Activated B cell treated with CpG ODN at 0.5 μM for 24 hours (primary cell): Measurements from ENCODE around the gene PRPS1. TPM values are rescaled to one million over a fixed set of nuclear protein-coding genes. Genes with fewer than 3 reads are reported as not detected.

ENCODE experiments used
- ATAC-seq: fragments of 200-7000 bp; cut with Tn5 transposase; one replicate; pipeline ENCODE4 v1.10.0; 2021; ENCODE audit warnings: low read depth, mild to moderate bottlenecking, moderate library complexity
- CTCF ChIA-PET: fragments of 350-600 bp; sonication (Branson Sonifier 250); formaldehyde crosslinking; loops from one replicate; lab custom pipeline; 2021; ENCODE audit warnings: antibody characterized with exemption; lab: Charles Lee
- POLR2A ChIA-PET: fragments of 350-600 bp; sonication (Branson Sonifier 250); formaldehyde crosslinking; loops from one replicate; lab custom pipeline; 2021; ENCODE audit warnings: antibody characterized with exemption; lab: Charles Lee
- DNase-seq: peaks from one replicate; pipeline ENCODE4 v3.0.0; 2022
- H3K27ac Mint-ChIP-seq: one replicate; pipeline ENCODE4 v1.8.0; 2020; ENCODE audit warnings: mixed read lengths
- H3K27me3 Mint-ChIP-seq: one replicate; pipeline ENCODE4 v1.8.0; 2021; ENCODE audit warnings: mixed read lengths
- H3K36me3 Mint-ChIP-seq: one replicate; pipeline ENCODE4 v1.8.0; 2021; ENCODE audit warnings: low read depth, mixed read lengths
- H3K4me1 Mint-ChIP-seq: one replicate; pipeline ENCODE4 v1.8.0; 2021; ENCODE audit warnings: mixed read lengths
- H3K4me3 Mint-ChIP-seq: one replicate; pipeline ENCODE4 v1.8.0; 2020; ENCODE audit warnings: mild to moderate bottlenecking, mixed read lengths
- H3K9me3 Mint-ChIP-seq: one replicate; pipeline ENCODE4 v1.8.0; 2020; ENCODE audit warnings: mixed read lengths
- intact Hi-C: fragments of 100-400 bp; cut with micrococcal nuclease; formaldehyde crosslinking; loops from one replicate; pipeline ENCODE4 v1.15.1; 2024
- total RNA-seq: library from RNA; stranded (reverse); gene quantifications from 2 replicates; pipeline ENCODE4 v1.2.3, GENCODE V29; 2022
- TF ChIP-seq, protein P1 (sequence below): fragments of 200-600 bp; IDR thresholded peaks from one replicate; pipeline ENCODE4 v1.8.0; 2022; ENCODE audit warnings: antibody characterized with exemption, mild to moderate bottlenecking

PRPS1 gene
- total RNA-seq, 1 donor from 2014 or later: 49.7 TPM

DNA sequence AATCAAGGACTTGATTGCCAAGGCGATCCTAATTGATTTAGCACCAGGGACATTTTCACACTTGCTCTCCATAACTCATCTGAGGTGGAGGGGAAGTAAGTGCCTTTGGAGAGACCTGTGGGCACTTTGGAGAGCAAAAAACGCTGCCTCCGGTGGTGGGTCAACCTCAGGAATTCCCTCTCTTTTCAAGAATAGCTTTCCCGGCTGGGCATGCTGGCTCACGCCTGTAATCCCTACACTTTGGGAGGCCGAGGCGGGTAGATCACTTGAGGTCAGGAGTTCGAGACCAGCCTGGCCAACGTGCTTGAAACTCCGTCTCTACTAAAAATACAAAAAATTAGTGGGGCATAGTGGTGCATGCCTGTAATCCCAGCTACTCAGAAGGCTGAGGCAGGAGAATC lies 49.2 kb downstream of the PRPS1 start:
- intact Hi-C loops: no loop called here
- no peak for DNase-seq
- Mint-ChIP-seq H3K27ac (peak overlapping the region; percentile 96), H3K36me3 (no peaks in the 10 kb centered on the region), H3K4me1 (peaks cover 69% of the 10 kb centered on the region), H3K4me3 (peak overlapping the region; percentile 89), H3K27me3 (no peaks in the 10 kb centered on the region), H3K9me3 (no peaks in the 10 kb centered on the region)
- ChIA-PET CTCF (interaction anchor here (1.2 to 2.8 kb wide), 3 partner anchors 38 to 100 kb away, joined by 4 to 25 read pairs (median 5); partner anchors contain the start of gene NCBP2L), POLR2A (interaction anchor here (0.7 to 9.2 kb wide), 4 partner anchors 12 to 39 kb away, joined by 3 to 440 read pairs (median 4); no protein-coding TSS in a partner anchor)
- TF ChIP-seq, protein P1, sequence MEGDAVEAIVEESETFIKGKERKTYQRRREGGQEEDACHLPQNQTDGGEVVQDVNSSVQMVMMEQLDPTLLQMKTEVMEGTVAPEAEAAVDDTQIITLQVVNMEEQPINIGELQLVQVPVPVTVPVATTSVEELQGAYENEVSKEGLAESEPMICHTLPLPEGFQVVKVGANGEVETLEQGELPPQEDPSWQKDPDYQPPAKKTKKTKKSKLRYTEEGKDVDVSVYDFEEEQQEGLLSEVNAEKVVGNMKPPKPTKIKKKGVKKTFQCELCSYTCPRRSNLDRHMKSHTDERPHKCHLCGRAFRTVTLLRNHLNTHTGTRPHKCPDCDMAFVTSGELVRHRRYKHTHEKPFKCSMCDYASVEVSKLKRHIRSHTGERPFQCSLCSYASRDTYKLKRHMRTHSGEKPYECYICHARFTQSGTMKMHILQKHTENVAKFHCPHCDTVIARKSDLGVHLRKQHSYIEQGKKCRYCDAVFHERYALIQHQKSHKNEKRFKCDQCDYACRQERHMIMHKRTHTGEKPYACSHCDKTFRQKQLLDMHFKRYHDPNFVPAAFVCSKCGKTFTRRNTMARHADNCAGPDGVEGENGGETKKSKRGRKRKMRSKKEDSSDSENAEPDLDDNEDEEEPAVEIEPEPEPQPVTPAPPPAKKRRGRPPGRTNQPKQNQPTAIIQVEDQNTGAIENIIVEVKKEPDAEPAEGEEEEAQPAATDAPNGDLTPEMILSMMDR: no peak
- no peak for ATAC-seq

DNA sequence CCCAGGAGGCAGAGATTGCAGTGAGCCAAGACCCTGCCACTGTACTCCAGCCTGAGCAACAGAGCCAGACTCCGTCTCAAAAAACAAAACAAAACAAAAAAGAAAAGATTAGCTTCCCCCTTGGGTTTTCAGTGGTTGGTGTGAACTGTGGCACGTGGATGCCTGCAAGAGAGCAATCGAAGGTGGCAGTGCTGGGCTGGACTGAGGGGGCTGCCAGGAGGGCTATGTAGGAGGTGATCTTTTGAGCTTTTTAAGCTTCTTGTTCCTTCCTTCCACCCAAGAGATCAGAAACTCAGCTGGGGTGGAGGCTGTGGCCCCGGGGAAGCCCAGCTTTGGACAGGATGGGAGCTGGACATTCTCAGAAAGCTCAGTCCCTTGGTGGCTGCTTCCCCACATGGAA lies 49.6 kb downstream of the PRPS1 start:
- DNase-seq: no peak
- TF ChIP-seq, protein P1: no peak
- Mint-ChIP-seq H3K9me3 (no peaks in the 10 kb centered on the region), H3K27ac (peak overlapping the region; percentile 96), H3K27me3 (no peaks in the 10 kb centered on the region), H3K36me3 (no peaks in the 10 kb centered on the region), H3K4me1 (peaks cover 65% of the 10 kb centered on the region), H3K4me3 (no peak overlapping the region)
- ATAC-seq: no peak
- intact Hi-C loops: no loop called here
- ChIA-PET POLR2A (interaction anchor here (0.7 to 9.2 kb wide), 5 partner anchors 11 to 64 kb away, joined by 3 to 440 read pairs (median 4); no protein-coding TSS in a partner anchor), CTCF (interaction anchor here (1.3 to 2.8 kb wide), 2 partner anchors 38 to 40 kb away, joined by 5 to 25 read pairs; no protein-coding TSS in a partner anchor)

DNA sequence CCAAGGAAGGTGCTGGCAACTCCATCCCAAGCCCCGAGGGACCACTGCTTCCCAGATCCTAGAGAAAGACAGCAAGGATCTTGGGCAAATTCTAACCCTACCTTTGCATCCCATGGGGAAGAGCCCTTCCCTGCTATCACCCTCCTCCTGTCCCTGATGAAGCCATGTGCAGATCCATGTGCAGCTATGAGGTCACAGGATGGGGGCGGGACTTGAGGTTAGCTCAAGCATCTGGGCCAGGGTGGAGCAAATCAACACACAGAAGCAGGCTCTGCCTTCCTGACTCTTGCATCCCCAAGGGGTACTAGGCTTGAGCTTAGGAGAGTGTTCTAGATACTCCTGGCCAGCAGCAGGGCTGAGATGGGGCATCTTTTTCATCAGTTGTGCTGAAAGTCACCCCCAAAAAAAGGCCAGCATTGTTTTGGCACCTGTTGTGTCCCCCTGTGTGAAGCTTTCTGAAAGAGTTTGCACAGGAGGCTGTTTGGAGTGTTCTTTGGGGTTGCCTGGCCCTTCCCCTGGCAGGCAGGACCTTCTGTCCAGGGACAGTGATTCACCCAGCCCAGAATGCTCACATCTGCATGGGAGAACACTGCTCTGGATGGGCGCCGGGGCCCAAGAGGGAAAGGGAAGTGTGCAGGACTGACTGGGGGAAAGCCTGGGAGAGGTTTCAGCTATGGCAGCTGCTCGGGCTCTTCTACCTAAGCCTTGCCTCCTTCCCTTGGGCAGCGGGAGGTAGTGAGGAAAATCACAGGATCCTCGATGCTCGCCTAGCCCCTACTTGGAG lies 50.8 kb downstream of the PRPS1 start:
- DNase-seq (peak; percentile 22), ATAC-seq (peak; percentile 16)
- Mint-ChIP-seq H3K4me1 (peaks cover 57% of the 10 kb centered on the region), H3K9me3 (no peaks in the 10 kb centered on the region), H3K27me3 (no peaks in the 10 kb centered on the region), H3K4me3 (no peak overlapping the region), H3K27ac (peak overlapping the region; percentile 30), H3K36me3 (no peaks in the 10 kb centered on the region)
- CTCF ChIA-PET: no interaction called here
- TF ChIP-seq, protein P1: no peak
- intact Hi-C loops: no loop called here
- POLR2A ChIA-PET: interaction anchor here (0.8 to 9.2 kb wide), 2 partner anchors 28 to 37 kb away, joined by 10 to 440 read pairs; no protein-coding TSS in a partner anchor

DNA sequence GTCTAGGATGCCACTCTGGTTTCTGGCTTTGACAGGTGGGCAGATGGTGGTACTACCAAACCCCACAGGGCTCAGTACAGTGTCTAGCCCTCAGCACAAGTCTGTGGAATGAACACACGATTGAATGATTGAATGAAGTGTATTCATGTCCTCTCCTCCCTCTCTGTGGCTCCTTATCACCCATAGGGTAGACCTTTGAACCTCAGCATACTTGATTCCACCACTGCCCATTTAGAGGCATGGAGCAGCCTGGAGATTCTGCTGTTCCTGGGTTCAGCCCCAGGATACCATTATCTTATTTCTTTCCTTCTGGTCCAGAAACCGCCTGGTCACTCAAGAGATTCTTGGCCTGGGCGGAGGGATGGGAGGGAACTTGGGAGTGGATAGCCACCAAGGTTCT lies 53.9 kb downstream of the PRPS1 start:
- Mint-ChIP-seq H3K27ac (no peak overlapping the region), H3K27me3 (no peaks in the 10 kb centered on the region)

More for the DNA sequence above, 53.9 kb downstream of the PRPS1 start:
- no peaks in the 10 kb centered on the region for H3K36me3 Mint-ChIP-seq
- ATAC-seq (no peak), DNase-seq (no peak)
- POLR2A ChIA-PET: no interaction called here
- CTCF ChIA-PET: no interaction called here
- H3K9me3 Mint-ChIP-seq: no peaks in the 10 kb centered on the region
- H3K4me3 Mint-ChIP-seq: no peak overlapping the region
- intact Hi-C loops: no loop called here
- peaks cover 43% of the 10 kb centered on the region for H3K4me1 Mint-ChIP-seq
- TF ChIP-seq, protein P1: no peak
